DLD1 (cell line): Measurements from ENCODE around the gene COX7A2.

Source experiments
- in situ Hi-C: cut with HindIII; loops from 2 replicates; pipeline ENCODE4 v1.10.0; 2017; ENCODE audit warnings: low sequenced_read_pairs

The COX7A2 gene

DNA sequence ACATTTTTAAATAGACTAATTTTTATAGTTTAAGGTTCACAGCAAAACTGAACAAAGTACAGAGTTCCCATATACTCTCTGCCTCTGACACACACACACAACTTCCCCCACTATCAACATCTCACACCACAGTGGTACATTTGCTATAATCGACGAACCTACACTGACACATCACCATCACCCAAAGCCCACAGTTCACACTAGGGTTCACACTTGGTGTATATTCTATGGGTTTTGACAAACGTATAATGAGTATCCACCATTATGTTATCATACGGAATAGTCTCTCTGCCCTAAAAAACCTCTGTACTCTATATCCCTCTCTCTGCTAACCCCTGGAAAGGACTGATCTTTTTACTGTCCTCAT lies 25.4 kb upstream of the COX7A2 start:
- in situ Hi-C loops: no loop called here

DNA sequence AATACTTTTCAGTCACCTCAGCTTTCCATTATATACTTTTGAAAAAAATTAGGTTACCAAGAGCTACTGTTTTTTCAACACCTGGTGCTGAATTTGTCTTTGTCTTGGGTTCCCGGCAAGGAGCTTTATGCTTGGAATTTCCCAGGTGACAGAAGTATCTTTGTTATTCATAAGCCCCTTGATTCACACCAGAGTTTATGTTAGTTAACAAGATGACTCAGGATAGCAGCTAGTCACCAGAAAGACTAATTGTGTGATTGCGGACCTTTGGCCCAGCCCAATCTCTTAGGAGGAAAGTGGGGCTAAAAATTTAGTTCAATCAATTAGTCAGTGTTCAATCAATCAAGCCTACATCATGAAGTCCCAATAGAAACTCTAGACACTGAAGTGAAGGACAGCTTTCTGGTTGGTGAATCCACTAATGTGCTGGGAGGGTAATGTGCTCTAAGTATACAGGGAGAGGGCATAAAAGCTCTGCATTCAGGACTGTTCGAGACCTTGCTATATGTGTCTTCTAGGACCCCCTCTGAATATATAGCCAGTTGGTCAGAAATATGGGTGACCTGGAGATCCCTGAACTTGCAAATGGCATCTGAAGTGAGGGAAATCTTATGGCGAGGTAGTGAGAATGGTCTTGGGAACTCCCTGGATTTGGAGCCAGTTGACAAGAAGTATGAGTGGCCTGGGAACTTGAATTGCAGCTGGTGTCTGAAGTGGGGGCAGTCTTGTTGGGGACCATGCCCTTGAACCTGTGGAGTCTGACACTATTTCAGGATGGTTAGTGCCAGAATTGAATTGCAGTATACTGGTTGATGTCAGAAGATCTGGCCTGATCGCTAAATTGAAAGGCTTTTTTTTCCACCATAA lies 24.8 kb upstream of the COX7A2 start:
- in situ Hi-C loops: no loop called here

DNA sequence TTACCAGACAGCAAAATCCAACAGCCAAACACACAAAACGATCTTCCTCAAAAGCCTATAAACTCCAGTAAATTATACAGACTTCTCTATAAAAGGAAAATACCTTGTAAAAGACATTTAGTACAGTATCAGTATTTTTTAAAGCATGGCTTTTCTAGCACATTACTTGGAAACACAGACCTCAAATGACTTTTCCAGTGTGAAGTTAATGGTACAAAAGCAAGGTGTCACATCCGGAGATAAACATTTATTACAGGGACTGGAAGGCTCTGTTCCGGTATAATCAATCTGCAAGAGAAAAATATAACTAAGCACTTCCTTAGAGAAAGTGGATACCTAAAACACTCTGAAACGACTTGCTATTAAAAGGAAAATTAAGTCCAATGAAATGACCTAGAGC lies 23.9 kb upstream of the COX7A2 start:
- in situ Hi-C loops: no loop called here

DNA sequence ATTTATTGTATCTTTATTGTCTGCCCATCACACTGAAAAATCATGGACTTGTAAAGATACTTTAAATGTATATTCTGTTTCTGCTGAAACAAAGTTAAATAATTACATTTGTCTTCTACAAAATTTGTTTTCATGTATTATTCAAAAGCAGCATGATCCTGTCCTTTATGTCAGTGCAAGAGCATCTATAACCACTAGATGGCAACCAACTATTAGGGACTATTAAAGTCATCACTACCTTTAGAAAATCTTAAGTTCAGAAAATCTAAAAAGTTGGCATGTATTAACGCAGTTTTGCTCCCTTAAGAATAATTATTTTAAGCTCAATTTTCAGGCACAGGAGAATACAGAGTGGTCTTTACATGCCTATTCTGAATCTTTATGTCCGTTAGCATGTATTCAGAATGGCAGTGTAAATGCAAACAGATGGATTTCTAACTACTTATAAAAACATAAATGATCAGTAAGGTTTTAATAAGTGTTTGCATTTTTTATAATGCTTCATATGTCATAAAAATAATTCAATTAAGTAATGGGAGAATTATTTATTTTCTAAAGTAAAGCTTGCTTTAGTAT lies 23.2 kb upstream of the COX7A2 start:
- in situ Hi-C loops: no loop called here

DNA sequence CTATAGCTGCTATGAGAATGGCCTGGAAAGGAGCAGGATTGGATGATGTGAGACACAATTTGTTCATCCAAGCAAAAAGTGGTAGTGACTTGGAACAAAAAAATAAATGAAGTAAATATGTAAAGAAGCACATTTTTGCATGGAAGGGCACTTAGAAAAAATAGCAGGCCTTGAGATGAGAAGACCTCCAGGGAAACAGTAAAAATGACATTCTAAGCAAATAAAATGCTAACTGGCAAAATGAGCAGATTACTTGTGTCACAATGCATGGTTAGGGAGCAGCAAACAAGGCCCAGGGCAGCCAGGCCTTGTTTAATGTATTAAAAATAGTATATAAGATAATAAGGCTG lies 19.8 kb upstream of the COX7A2 start:
- in situ Hi-C loops: no loop called here

DNA sequence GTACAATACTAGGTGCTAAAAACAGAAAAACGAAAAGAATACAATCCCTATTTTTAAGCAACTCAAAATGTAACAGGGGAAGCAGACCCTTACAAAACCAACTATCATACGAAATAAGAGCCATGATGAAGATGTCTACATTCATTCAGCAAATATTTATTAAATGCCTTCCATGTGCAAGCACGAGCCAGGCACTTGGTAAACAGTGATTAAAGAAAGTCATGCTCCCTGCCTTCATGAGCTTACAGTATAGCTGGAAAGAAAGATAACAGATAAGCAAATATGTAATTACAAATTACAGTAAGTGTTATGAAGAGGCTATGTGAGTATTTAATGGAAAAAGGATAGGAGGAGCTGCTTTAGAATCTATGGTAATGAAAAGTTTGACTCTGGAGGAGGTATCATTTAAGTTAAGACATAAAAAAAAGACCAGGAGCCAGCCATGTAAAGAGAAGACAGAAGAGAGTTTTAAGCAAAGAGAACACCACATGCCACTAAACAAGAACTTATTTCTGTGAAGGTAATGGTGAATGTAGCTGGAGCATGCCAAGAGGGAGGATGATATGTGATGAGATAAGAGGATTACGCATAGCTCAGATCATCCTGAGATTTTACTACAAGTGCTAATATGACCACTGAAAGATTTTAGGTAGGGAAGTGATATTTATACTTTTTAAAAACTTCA lies 19.3 kb upstream of the COX7A2 start:
- in situ Hi-C loops: no loop called here

DNA sequence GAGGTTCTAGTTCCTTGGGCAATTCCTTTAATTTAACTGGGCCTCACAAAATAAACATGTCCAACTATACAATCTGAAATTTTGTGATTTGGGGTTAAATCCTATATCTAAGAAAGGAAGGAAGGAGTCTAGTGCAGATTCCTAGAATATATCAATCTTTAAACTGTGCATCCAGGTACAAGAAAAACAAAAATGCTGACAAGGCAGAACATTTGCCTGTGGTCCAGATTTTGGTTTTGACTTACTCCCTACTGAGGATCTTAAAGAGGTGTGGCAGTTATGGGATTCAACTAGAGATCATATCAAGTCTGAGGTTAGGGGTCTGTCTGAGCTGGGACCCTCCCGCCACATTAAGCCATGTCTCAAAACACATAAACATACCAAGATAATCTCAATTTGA lies 17.7 kb upstream of the COX7A2 start:
- in situ Hi-C loops: no loop called here

DNA sequence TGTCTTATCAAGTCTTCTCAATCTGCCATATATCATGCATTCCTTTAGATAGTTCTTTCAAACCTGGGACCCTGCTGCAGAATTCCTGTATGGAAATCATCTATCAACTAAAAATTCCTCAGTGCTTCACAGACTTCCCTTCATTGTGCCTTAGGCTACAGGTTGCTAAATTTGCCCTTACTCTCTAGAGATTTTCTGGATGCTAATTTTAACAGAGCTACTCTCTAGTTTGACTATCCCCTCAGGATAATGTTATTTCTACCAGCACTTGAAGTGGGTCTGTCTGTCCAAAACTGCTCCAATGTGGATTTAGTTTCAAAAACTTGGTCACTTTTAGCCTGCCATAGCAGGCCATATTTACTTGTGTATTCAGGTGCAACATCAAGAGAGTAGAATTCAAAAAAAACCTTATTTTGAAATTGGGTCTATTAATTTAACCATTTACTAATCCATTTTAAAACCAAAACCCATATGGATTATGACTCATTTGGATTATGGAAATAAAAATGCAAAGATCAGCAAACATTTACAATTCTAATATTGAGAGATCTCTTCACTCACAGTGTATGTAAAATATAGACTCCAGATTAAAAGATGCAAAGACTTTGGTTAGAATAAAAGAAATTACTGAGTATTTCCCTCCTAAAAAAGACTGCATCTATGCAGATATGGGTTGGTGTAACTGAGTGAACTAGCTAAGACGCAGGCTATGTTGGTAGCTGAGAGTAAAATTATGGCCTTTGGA lies 13.9 kb upstream of the COX7A2 start:
- in situ Hi-C loops: no loop called here

DNA sequence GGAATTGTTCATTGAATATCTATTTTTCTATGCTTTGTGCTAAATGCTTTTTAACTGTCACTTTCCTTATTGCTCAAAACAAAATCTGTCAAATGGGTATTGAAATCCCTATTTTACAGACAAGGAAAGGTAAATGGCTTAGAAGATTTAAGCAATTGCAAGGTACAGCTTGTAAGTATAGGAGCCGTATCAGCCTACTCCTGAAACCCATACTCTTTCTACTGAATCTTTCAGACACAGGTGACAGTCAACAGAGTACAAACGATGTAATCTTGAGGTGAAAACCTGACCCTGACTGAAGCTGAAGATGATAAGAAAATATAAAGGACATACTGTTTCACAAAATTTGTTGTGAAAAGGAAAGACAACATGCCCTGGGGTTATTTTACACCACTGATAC lies 7.0 kb upstream of the COX7A2 start:
- in situ Hi-C loops: no loop called here

DNA sequence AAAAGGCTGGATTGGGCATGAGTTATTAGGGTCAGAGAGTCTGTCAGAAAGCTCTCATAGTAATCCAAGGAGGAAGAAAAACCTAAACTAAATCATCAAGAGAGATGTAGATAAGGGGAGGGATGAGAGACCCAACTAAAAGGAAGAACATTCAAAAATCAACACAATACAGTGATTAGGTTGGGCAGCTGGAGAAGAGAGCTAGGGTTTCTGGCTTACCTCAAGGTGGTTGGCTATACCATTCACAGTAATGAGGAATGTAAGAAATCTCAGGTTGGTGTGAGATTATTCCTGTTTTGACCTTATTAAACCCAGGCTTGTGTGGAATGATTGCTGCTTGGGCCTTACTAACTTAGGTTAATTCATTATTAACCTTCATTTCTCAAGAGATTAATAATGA lies 6.2 kb upstream of the COX7A2 start:
- in situ Hi-C loops: no loop called here

DNA sequence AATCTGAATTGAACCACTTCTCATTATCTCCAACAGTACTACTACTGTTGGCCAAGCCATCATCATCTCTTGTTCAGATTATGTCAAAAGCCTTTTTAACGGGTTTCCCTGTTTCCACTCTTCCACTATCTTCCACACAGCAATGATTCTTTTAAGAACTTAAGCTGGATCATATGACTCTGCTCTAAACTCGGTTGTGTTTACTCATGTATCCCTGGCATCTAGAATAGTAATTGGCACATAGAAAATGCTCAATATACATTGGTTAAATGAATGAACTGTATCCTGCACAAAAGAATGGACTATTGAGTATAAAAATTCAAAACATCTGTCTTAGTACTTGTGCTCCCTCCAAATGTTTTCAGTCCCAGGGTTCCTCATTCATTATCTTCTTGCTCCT lies 2.8 kb upstream of the COX7A2 start:
- in situ Hi-C loops: no loop called here

DNA sequence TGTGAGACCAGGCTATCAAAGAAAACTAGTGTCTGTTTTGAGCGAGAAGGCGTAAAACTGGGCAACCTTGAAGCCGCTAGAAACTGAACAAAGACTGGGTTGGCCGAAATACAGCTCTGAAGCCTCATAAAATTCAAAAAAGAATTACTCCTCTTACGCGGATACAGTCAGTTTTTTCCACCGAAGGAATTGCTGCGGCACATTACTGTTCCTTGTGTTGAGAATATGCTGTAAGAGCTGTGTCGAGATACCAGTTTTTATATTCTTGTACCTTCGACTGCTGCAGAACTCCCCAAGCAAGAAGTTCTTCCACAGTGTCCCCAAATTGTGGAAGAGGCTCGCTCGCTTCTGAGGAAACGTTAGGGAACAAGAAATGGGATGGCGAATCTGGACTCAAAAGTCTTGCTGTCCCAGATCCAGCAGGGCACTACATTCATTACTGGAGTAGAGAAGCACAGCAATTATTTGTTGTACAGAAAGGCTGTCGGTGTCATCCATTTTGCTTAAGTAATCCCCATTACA lies 523 bp upstream of the COX7A2 start:
- in situ Hi-C loops: no loop called here

DNA sequence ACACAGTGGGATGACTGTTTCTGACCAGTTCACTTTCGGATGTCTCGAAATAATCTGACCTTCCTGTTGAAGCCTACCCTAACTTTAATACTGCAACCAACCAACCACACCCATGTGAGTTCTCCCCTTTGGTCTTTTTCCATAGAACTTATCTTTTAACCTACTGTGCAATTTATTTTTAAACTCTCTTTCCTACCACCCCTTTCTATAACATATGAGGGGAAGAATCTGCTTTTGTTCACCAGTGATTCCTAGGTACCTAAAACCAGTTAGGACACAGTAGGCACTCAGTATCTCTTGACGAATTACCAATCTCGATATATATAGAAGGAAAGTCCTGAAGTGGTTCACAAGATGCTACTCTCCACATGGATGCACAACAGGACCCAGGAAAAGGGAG lies 7.0 kb downstream of the COX7A2 start:
- in situ Hi-C loops: no loop called here

DNA sequence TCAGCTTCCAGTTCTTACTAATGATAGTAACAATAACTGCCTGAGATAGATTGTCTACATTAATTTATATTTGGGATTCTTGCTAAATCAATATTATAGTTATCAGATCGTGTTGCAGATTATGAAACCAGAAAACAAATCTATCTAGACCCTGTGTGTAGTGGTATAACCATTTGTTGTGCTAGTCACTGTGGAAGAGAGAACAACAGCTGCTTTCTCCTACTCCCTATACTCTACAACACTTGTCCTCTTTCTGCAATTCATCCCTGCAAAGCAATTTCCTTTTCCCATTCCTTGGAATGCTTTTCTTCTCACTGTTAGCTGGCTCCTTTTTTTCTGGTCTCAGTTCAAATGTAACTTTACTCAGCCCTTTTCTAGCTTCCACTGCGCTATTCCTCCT lies 8.3 kb downstream of the COX7A2 start:
- in situ Hi-C loops: no loop called here

DNA sequence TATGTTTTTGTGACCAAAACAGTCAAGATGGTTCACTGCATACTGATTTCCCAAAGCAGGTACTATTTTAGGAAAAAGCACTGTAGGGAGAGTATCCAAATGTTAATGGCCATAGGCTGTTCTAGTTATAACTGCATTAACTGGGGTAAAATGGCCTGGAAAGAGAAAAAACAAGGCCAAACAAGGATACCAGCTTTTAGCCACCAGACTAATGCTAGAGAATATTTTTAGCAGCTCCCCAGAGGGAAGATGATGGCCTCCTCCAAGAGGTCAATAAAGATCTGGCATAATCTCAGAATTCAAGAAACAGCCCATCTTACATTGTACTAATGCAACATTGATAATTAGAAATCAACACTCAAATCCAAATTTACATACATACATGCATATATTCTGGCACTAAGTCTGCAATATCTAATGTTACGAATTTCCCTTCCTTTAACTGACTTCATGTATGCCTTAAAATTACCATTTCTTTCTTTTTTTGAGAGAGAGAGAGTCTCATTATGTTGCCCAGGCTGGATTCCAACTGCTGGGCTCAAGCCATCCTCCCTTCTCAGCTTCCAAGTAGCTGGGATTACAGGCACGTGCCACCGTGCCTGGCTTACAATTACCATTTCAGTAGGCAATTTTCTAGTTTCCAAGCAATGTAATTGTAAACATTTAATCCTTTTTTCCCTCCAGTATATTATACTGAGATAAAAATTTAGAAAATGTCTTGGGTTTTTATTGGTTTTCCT lies 9.3 kb downstream of the COX7A2 start:
- in situ Hi-C loops: no loop called here

DNA sequence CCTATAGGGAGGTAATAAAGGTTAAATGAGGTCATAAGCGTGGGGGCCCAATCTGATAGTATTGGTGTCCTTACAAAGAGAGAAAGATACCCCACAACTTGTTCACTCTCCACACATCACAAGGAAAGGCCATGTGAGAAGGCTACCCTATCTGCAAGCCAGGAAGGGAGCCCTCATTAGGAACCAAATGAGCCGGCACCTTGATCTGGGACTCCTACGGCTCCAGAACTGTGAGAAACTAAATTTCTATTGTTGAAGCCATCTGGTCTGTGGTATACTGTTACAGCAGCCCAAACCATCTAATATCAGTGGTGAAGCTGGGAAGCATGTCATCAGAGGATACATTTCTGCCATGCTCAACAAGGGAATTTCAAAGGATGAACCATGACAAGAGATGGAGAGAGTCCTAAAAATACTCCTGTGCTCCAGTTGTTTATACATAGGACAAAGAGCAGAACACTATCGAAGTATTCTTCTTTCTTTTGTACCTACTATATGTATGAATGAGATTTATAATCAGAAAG lies 10.4 kb downstream of the COX7A2 start:
- in situ Hi-C loops: no loop called here

DNA sequence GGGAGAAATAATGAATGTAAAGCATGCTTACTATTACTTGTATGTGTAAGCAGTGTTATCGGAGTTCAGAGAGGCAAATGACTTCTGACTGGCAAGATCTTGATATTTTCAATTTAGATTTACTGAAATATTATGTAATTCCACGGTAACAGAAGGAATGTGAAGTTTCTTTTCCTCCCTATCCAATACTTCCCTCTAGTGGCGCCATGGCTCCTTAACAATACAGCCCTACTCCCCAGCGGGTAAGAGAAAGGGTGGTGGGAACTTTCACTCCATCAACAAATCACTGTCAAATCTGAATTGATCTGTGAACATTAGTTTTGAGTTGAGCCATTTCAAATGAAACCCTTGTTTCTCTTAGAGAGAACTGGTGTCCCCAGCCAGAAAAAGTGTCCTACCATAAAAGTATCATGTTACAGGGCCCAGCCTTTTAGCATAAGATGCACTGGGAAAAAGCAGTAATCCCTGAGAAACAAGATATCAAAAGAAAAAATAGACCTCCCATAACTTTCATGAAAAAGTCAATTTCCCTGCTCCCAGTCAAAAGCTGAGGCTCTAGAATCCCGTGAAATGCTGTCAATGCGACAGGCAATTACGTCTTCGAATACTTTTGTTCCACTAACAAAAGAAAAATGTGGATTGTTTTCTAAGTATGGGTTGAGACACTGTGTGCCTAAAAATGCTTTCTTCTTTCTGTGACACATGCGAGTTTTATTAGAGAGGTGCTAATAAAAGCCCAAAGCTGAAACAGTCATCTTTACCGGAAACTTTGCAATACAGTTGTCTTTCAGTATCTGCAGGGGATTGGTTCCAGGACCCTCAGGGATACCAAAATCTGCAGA lies 12.9 kb downstream of the COX7A2 start:
- in situ Hi-C loops: no loop called here

DNA sequence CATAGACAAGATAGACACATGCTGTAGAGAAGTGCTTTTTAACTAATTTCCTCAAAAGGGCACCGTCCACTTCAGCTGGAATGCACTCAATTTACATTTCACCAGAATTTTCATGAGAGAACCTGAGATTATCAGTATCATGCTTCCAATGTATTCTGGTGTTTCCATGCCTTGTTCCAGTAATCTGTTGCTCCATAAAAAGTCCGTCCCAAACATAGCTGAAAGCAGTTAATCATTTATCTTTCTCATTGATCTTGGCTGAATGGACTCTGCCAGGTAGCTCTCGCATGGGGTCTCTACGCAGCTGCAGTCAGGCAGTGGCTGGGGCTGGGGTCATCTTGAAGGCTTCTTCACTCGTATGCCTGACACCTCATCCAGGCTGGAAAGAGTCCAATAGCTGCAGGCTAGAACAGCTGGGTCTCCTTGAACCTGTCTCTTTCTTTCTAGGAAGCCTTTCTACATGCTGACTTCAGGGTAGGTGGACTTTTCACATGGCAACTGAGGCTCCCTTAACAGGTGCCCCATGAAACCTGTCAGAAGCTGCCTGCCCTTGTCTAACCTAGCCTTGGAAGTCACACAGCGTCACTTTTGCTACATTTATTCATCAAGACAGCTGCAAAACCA lies 19.2 kb downstream of the COX7A2 start:
- in situ Hi-C loops: no loop called here

DNA sequence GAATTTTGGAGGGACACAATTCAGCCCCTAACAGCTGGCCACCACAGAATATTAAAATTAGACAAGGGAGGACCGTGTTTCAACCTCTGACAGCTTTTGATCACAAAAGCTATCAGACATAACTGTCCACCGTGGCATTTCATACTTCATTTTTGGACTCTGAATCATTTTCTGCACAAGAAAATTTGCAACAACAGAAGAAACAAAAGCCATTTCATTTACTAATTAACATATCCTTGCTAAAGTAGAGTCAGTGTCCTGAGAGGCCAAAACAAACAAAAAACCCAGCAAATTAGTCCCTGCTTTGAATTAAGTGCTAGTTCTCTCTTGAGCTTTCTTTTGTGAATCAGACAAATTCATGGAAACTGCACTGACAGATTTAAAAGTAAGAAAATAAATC lies 20.2 kb downstream of the COX7A2 start:
- in situ Hi-C loops: no loop called here
